GM08714 (cell line): ENCODE measurements around the gene EGF.

ENCODE experiments used
- H3K4me3 ChIP-seq: fragments of 200-500 bp; sonication (Bioruptor generic); 2 replicates; pipeline ENCODE4 v1.5.1; 2014; ENCODE audit warnings: mild to moderate bottlenecking, low read length, inconsistent platforms
- ZNF274 ChIP-seq: IDR thresholded peaks from 2 replicates; pipeline ENCODE4 v1.6.1; 2012; ENCODE audit warnings: mild to moderate bottlenecking, low read depth, low read length

EGF gene

GRCh38 chr4:109966891-109967481, 54.3 kb downstream of the EGF start:
- no peak for TF ChIP-seq ZNF274
- H3K4me3 ChIP-seq, result no peak overlapping the region

- H3K4me3 ChIP-seq, result no peak overlapping the region
- no peak for TF ChIP-seq ZNF274
Observed at GRCh38 chr4:109967798-109968520, 55.3 kb downstream of the EGF start.

GRCh38 chr4:109969087-109969486, 56.4 kb downstream of the EGF start:
- TF ChIP-seq ZNF274, result no peak
- H3K4me3 ChIP-seq, result no peak overlapping the region

- TF ChIP-seq ZNF274, result no peak
- no peak overlapping the region for H3K4me3 ChIP-seq
Observed at GRCh38 chr4:109969919-109970318, 57.2 kb downstream of the EGF start.

GRCh38 chr4:109972786-109973528, 60.3 kb downstream of the EGF start:
- H3K4me3 ChIP-seq, result no peak overlapping the region
- TF ChIP-seq ZNF274, result no peak

- TF ChIP-seq ZNF274, result no peak
- H3K4me3 ChIP-seq, result no peak overlapping the region
Observed at GRCh38 chr4:109973529-109973905, 60.8 kb downstream of the EGF start.

GRCh38 chr4:109976189-109976588, 63.5 kb downstream of the EGF start:
- no peak for TF ChIP-seq ZNF274
- H3K4me3 ChIP-seq, result no peak overlapping the region

GRCh38 chr4:109977854-109978501, 65.3 kb downstream of the EGF start:
- TF ChIP-seq ZNF274, result no peak
- no peak overlapping the region for H3K4me3 ChIP-seq

GRCh38 chr4:109978704-109979454, 66.2 kb downstream of the EGF start:
- no peak overlapping the region for H3K4me3 ChIP-seq
- no peak for TF ChIP-seq ZNF274

- no peak for TF ChIP-seq ZNF274
- H3K4me3 ChIP-seq, result no peak overlapping the region
Observed at GRCh38 chr4:109979920-109980717, 67.4 kb downstream of the EGF start.

GRCh38 chr4:109981936-109982335, 69.3 kb downstream of the EGF start:
- TF ChIP-seq ZNF274, result no peak
- H3K4me3 ChIP-seq, result no peak overlapping the region

- no peak for TF ChIP-seq ZNF274
Observed at GRCh38 chr4:109982521-109982920, 69.8 kb downstream of the EGF start.

More at GRCh38 chr4:109982521-109982920, 69.8 kb downstream of the EGF start:
- H3K4me3 ChIP-seq, result no peak overlapping the region
